Breast epithelium (tissue), 4 donors: ENCODE results near the gene SPECC1L. TPM values are rescaled to one million over a fixed set of nuclear protein-coding genes. Genes with fewer than 3 reads are reported as not detected.
A peak's percentile ranks its signal among the peaks of the same experiment; 100 is the strongest.

Source experiments
- DNase-seq, 2 donors: peaks; one replicate each; pipeline ENCODE4 v3.0.0-alpha.2; 2019; ENCODE audit warnings: low spot score in 2 of 2
- H3K27ac ChIP-seq, 2 donors: fragments of 200-600 bp; sonication (generic) in 1 of 2; one replicate each; pipeline ENCODE4 v1.5.1; 2016 to 2019; ENCODE audit warnings: mild to moderate bottlenecking in 1 of 2
- H3K27me3 ChIP-seq, 2 donors: fragments of 200-600 bp; sonication (generic) in 1 of 2; one replicate each; pipeline versions ENCODE4 v1.5.1 to v1.6.0; 2017 to 2019; ENCODE audit warnings: control low read depth in 1 of 2, mild to moderate bottlenecking in 1 of 2
- H3K36me3 ChIP-seq: fragments of 200-600 bp; one replicate; pipeline ENCODE4 v1.5.1; 2019
- H3K4me1 ChIP-seq, 2 donors: fragments of 200-600 bp; sonication (generic); one replicate each; pipeline ENCODE4 v1.5.1; 2016 to 2019; ENCODE audit warnings: control low read depth in 1 of 2
- H3K4me3 ChIP-seq, 3 donors: fragments of 200-600 bp; sonication (generic); 1 replicate in 2 of 3; 2 replicates in 1 of 3; pipeline ENCODE4 v1.5.1; 2016 to 2019; ENCODE audit warnings: mild to moderate bottlenecking in 3 of 3, moderate library complexity in 2 of 3
- H3K9me3 ChIP-seq, 2 donors: fragments of 200-600 bp; sonication (generic) in 1 of 2; one replicate each; pipeline ENCODE4 v1.5.1; 2016 to 2019; ENCODE audit warnings: control low read depth in 1 of 2
- CTCF ChIP-seq, 3 donors: fragments of 450-650 bp; IDR thresholded peaks; one replicate each; pipeline ENCODE4 v1.5.1; 2016 to 2017; ENCODE audit warnings: antibody characterized with exemption in 3 of 3, mild to moderate bottlenecking in 3 of 3, moderate library complexity in 3 of 3
- POLR2A ChIP-seq: fragments of 450-650 bp; IDR thresholded peaks from one replicate; pipeline ENCODE4 v1.6.1; 2016; ENCODE audit warnings: antibody characterized with exemption, mild to moderate bottlenecking, moderate library complexity
- POLR2AphosphoS5 ChIP-seq, 3 donors: sonication (generic); formaldehyde crosslinking; IDR thresholded peaks; one replicate each; pipeline ENCODE4 v1.6.1; 2017; ENCODE audit warnings: antibody characterized with exemption in 3 of 3
- intact Hi-C: fragments of 100-400 bp; cut with DNase I; formaldehyde crosslinking; loops from one replicate; pipeline ENCODE4 v1.15.1; 2023; ENCODE audit warnings: low total_unique reads
- total RNA-seq, 3 donors: library from RNA; depleted of rRNA; stranded (reverse); fragments of >200 nt; gene quantifications; one replicate each; pipeline ENCODE4 v1.1.0, GENCODE V29; 2016

The SPECC1L gene
- total RNA-seq, 3 donors from 2014 or later, result 33.4 to 61.0 (median 53.7) TPM

- no peak overlapping the region for H3K27ac ChIP-seq
- no peak for DNase-seq
- H3K4me3 ChIP-seq, result no peak overlapping the region
- intact Hi-C loops, result no loop called here
- no peak for TF ChIP-seq CTCF (IDR thresholded peaks at IDR 0.05)
- no peaks in the 10 kb centered on the region for H3K27me3 ChIP-seq
- peaks cover 0 to 5% of the 10 kb centered on the region in 2 donors for H3K4me1 ChIP-seq
- no peaks in the 10 kb centered on the region for H3K9me3 ChIP-seq
- H3K36me3 ChIP-seq, result no peaks in the 10 kb centered on the region
Observed at GRCh38 chr22:24437741-24438328, 167.2 kb downstream of the SPECC1L start.

GRCh38 chr22:24440270-24440717 is 169.7 kb downstream of the SPECC1L start:
- no peaks in the 10 kb centered on the region for H3K9me3 ChIP-seq
- H3K4me3 ChIP-seq, result no peak overlapping the region
- no peak overlapping the region for H3K27ac ChIP-seq
- TF ChIP-seq CTCF (IDR thresholded peaks at IDR 0.05) (no peak), POLR2A (no peak), POLR2AphosphoS5 (IDR thresholded peaks at IDR 0.05) (no peak)
- H3K36me3 ChIP-seq, result no peaks in the 10 kb centered on the region
- intact Hi-C loops, result loop anchor here (5.0 kb wide), 1 partner anchor 442 kb away; no protein-coding TSS in a partner anchor
- H3K4me1 ChIP-seq, result no peaks in the 10 kb centered on the region
- H3K27me3 ChIP-seq, result no peaks in the 10 kb centered on the region
- no peak for DNase-seq

- Histone ChIP-seq H3K9me3 (no peaks in the 10 kb centered on the region), H3K36me3 (no peaks in the 10 kb centered on the region), H3K27ac (peak overlapping the region in 1 of 2 donors; percentile 25), H3K27me3 (no peaks in the 10 kb centered on the region), H3K4me1 (no peaks in the 10 kb centered on the region), H3K4me3 (no peak overlapping the region)
- DNase-seq, result no peak
- no peak for TF ChIP-seq CTCF (IDR thresholded peaks at IDR 0.05)
- TF ChIP-seq POLR2AphosphoS5 (IDR thresholded peaks at IDR 0.05), result no peak
- TF ChIP-seq POLR2A, result no peak
- intact Hi-C loops, result loop anchor here (5.0 kb wide), 1 partner anchor 441 kb away; no protein-coding TSS in a partner anchor
Observed at GRCh38 chr22:24440718-24441405, 170.2 kb downstream of the SPECC1L start.

GRCh38 chr22:24441406-24442351 is 171.0 kb downstream of the SPECC1L start:
- Histone ChIP-seq H3K27ac (peak overlapping the region in 1 of 2 donors; percentile 25), H3K36me3 (no peaks in the 10 kb centered on the region), H3K4me3 (no peak overlapping the region), H3K4me1 (no peaks in the 10 kb centered on the region), H3K9me3 (no peaks in the 10 kb centered on the region), H3K27me3 (no peaks in the 10 kb centered on the region)
- intact Hi-C loops, result loop anchor here (5.0 kb wide), 1 partner anchor 441 kb away; no protein-coding TSS in a partner anchor
- TF ChIP-seq CTCF (IDR thresholded peaks at IDR 0.05) (no peak), POLR2AphosphoS5 (IDR thresholded peaks at IDR 0.05) (no peak), POLR2A (no peak)
- no peak for DNase-seq
